ENCODE data around the gene CLMN. TPM values are rescaled to one million over a fixed set of nuclear protein-coding genes. Genes with fewer than 3 reads are reported as not detected.

Gene CLMN
- total and polyA plus RNA-seq, 2 of the 4 experiments (the other 2 are of a cell fraction) = 0.10 to 0.18 TPM

DNA sequence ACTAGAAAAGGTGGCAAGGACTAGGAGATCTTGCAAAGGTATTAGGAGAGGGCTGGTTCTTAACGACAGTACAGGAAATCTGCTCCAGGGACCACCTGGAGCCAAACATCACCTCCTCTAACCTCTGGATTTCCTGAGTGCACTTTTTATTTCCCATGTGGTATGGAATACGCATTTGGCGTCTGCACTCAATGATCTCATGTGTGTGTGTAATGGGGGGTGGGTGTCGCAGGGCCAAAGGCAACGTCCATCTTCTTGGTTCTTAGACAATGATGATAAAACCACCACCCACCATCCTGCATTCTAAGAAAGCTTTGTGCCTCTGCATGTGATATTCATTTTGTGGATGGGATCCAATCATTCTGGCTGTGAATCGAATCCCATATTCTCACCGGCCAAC is 68.8 kb downstream of the CLMN start:
- BruUV-seq (replicated peaks) = no TSS peak
- ChIA-PET POLR2A (ENCODE audit: unreplicated experiment) (no interaction called here), CTCF (no interaction called here)
- H3K4me1 ChIP-seq (ENCODE audit: control insufficient read depth, insufficient read depth, low read length) = peaks cover 3% of the 10 kb centered on the region; the same call in 1 of the 2 replicates
- dilution Hi-C loops (cut with HindIII; ENCODE audit: low sequenced_read_pairs, unreplicated experiment) = no loop called here
- H4K91ac ChIP-seq (ENCODE audit: insufficient read depth, low read depth, low read length) = no peak overlapping the region
- H3K56ac ChIP-seq (ENCODE audit: extremely low read depth, insufficient read depth, low read length) = no peak overlapping the region
- DNase-seq (no peak), ATAC-seq (ENCODE audit: low read depth) (no peak)
- H3K79me1 ChIP-seq (ENCODE audit: low read depth in 1 of 2, low read length in 2 of 2) = no peaks in the 10 kb centered on the region
- TF ChIP-seq RCOR1 (IDR thresholded peaks at IDR 0.05; ENCODE audit: insufficient replicate concordance, low read length) = no peak
- TF ChIP-seq RAD21 (IDR thresholded peaks at IDR 0.05; ENCODE audit: low read length) = no peak
- no peak for TF ChIP-seq CHD1 (IDR thresholded peaks at IDR 0.05; ENCODE audit: low read depth, low read length)
- no peak for TF ChIP-seq CEBPB (IDR thresholded peaks at IDR 0.05; ENCODE audit: low read depth, low read length)
- TF ChIP-seq USF2 (IDR thresholded peaks at IDR 0.05; ENCODE audit: low read depth, low read length) = no peak
- TF ChIP-seq POLR2A (IDR thresholded peaks at IDR 0.05; ENCODE audit: low read depth, low read length) = no peak
- no peak for TF ChIP-seq FOS (IDR thresholded peaks at IDR 0.05; ENCODE audit: low read depth, low read length)
- no peak for TF ChIP-seq MXI1 (IDR thresholded peaks at IDR 0.05; ENCODE audit: borderline replicate concordance, low read depth, low read length)
- TF ChIP-seq NFE2L2 (IDR thresholded peaks at IDR 0.05; ENCODE audit: low read depth, low read length) = no peak
- no peak for TF ChIP-seq BHLHE40 (IDR thresholded peaks at IDR 0.05; ENCODE audit: low read depth, low read length)
- no peak for TF ChIP-seq SMC3 (IDR thresholded peaks at IDR 0.05; ENCODE audit: low read depth, low read length)
- no peak for TF ChIP-seq ELK1 (IDR thresholded peaks at IDR 0.05; ENCODE audit: borderline replicate concordance, low read depth, low read length)
- no peak for TF ChIP-seq MAFK (IDR thresholded peaks at IDR 0.05; ENCODE audit: low read depth, low read length)
- no peak for TF ChIP-seq CTCF (conservative IDR thresholded peaks at IDR 0.05; ENCODE audit: low read depth, low read length)
- no peak for TF ChIP-seq RFX5 (IDR thresholded peaks at IDR 0.05; ENCODE audit: low read depth, low read length)
- H2BK120ac ChIP-seq (ENCODE audit: low read depth, low read length) = no peak overlapping the region
- H3K27ac ChIP-seq (ENCODE audit: insufficient read depth, low read length) = no peak overlapping the region
- no peak overlapping the region for H3K9ac ChIP-seq (ENCODE audit: low read depth, low read length)
- H4K20me1 ChIP-seq (ENCODE audit: insufficient read depth, low read length) = no peaks in the 10 kb centered on the region
- no peak overlapping the region for H4K5ac ChIP-seq (ENCODE audit: low read depth, low read length)
- no peak overlapping the region for H3K4ac ChIP-seq (ENCODE audit: low read depth, low read length)
- H3K36me3 ChIP-seq (ENCODE audit: control insufficient read depth, insufficient read depth, low read length) = no peaks in the 10 kb centered on the region
- no peak overlapping the region for H3K14ac ChIP-seq (replicated peaks; ENCODE audit: low read depth, low read length)
- no peak overlapping the region for H2BK20ac ChIP-seq (ENCODE audit: low read depth, low read length)
- no CpG with 5 or more reads among the region's 7 CpGs for WGBS, 2 experiments (ENCODE audit: extremely low coverage in 2 of 2, insufficient read length in 1 of 2)
- H3K27me3 ChIP-seq (ENCODE audit: control insufficient read depth, insufficient read depth, low read length) = no peaks in the 10 kb centered on the region; the same call in 1 of the 2 replicates
- no peak overlapping the region for H4K8ac ChIP-seq (ENCODE audit: low read depth in 2 of 2, low read length in 2 of 2)
- no peak overlapping the region for H3K4me3 ChIP-seq (ENCODE audit: insufficient read depth, low read depth, low read length)
- H2AFZ ChIP-seq (replicated peaks; ENCODE audit: low read length, poor library complexity) = no peak overlapping the region
- H2AK5ac ChIP-seq (ENCODE audit: low read depth, low read length) = no peak overlapping the region
- in situ Hi-C loops (cut with MboI; ENCODE audit: low sequenced_read_pairs) = no loop called here
- H2BK5ac ChIP-seq (ENCODE audit: low read depth, low read length, poor library complexity, severe bottlenecking) = no peak overlapping the region
- H3K18ac ChIP-seq (ENCODE audit: low read depth, low read length) = no peak overlapping the region
- H3K4me2 ChIP-seq (ENCODE audit: low read depth, low read length) = no peak overlapping the region
- no peak overlapping the region for H2AK9ac ChIP-seq (replicated peaks; ENCODE audit: low read depth, low read length, poor library complexity)
- H3K9me3 ChIP-seq (ENCODE audit: control insufficient read depth, insufficient read depth, low read length) = no peaks in the 10 kb centered on the region; the same call in 1 of the 2 replicates
- intact Hi-C loops (cut with micrococcal nuclease) = no loop called here
- H3K9me1 ChIP-seq (ENCODE audit: insufficient read depth, low read length) = no peaks in the 10 kb centered on the region
- H2BK15ac ChIP-seq (ENCODE audit: low read depth, low read length) = no peak overlapping the region
- H3K23ac ChIP-seq (ENCODE audit: low read depth, low read length) = no peak overlapping the region

Data from IMR-90 (cell line).